HEK293T (cell line): Measurements from ENCODE around the gene RPRD2.

Experiments
- CTCF ChIA-PET: fragments of 350-600 bp; formaldehyde crosslinking; extraction: SDS; loops from one replicate; lab custom pipeline; 2021; ENCODE audit warnings: antibody characterized with exemption, inconsistent platforms; lab: Yijun Ruan, JAX
- POLR2A ChIA-PET: fragments of 350-600 bp; formaldehyde crosslinking; extraction: SDS; loops from one replicate; lab custom pipeline; 2020; ENCODE audit warnings: antibody characterized with exemption, inconsistent platforms; lab: Yijun Ruan, JAX
- DNase-seq: peaks from one replicate; pipeline ENCODE4 v3.0.0; 2012; ENCODE audit warnings: mixed read lengths; ENCODE audit errors: extremely low spot score
- ARNT ChIP-seq: fragments of 450-650 bp; IDR thresholded peaks from 2 replicates; pipeline ENCODE4 v1.6.1; 2017; ENCODE audit warnings: mild to moderate bottlenecking
- BHLHE40 ChIP-seq: fragments of 450-650 bp; IDR thresholded peaks from 2 replicates; pipeline ENCODE4 v1.6.1; 2016; ENCODE audit warnings: mild to moderate bottlenecking, moderate library complexity, borderline replicate concordance
- CTBP1 ChIP-seq: fragments of 450-650 bp; IDR thresholded peaks from 2 replicates; pipeline ENCODE4 v1.6.1; 2016; ENCODE audit warnings: borderline replicate concordance
- ELF4 ChIP-seq: fragments of 450-650 bp; IDR thresholded peaks from 2 replicates; pipeline ENCODE4 v1.6.1; 2017; ENCODE audit warnings: antibody characterized with exemption
- FOXA1 ChIP-seq: fragments of 450-650 bp; IDR thresholded peaks from 2 replicates; pipeline ENCODE4 v1.6.1; 2016; ENCODE audit warnings: mild to moderate bottlenecking
- FOXK2 ChIP-seq: fragments of 450-650 bp; IDR thresholded peaks from 2 replicates; pipeline ENCODE4 v1.6.1; 2016; ENCODE audit warnings: mild to moderate bottlenecking
- FOXM1 ChIP-seq: fragments of 450-650 bp; IDR thresholded peaks from 2 replicates; pipeline ENCODE4 v1.6.1; 2017; ENCODE audit warnings: mild to moderate bottlenecking, borderline replicate concordance
- HDGF ChIP-seq: fragments of 450-650 bp; IDR thresholded peaks from 2 replicates; pipeline ENCODE4 v1.6.1; 2017; ENCODE audit warnings: antibody characterized with exemption, borderline replicate concordance
- L3MBTL2 ChIP-seq: fragments of 450-650 bp; conservative IDR thresholded peaks from 2 replicates; pipeline ENCODE4 v1.6.1; 2016; ENCODE audit warnings: mild to moderate bottlenecking
- LEF1 ChIP-seq: fragments of 450-650 bp; IDR thresholded peaks from 2 replicates; pipeline ENCODE4 v1.6.1; 2017; ENCODE audit warnings: mild to moderate bottlenecking, borderline replicate concordance
- NFRKB ChIP-seq: fragments of 450-650 bp; IDR thresholded peaks from 2 replicates; pipeline ENCODE4 v1.6.1; 2016; ENCODE audit warnings: mild to moderate bottlenecking, moderate library complexity
- PKNOX1 ChIP-seq: fragments of 450-650 bp; IDR thresholded peaks from 2 replicates; pipeline ENCODE4 v1.6.1; 2016
- SP1 ChIP-seq: fragments of 450-650 bp; IDR thresholded peaks from 2 replicates; pipeline ENCODE4 v1.6.1; 2017
- SUZ12 ChIP-seq: fragments of 450-650 bp; IDR thresholded peaks from 2 replicates; pipeline ENCODE4 v1.6.1; 2016; ENCODE audit warnings: mild to moderate bottlenecking
- TARDBP ChIP-seq: fragments of 450-650 bp; IDR thresholded peaks from 2 replicates; pipeline ENCODE4 v1.6.1; 2016
- ZNF384 ChIP-seq: fragments of 450-650 bp; IDR thresholded peaks from 2 replicates; pipeline ENCODE4 v1.6.1; 2016

Gene RPRD2

GRCh38 chr1:150346316-150346715 is 17.6 kb upstream of the RPRD2 start:
- TF ChIP-seq FOXM1, result no peak
- CTCF ChIA-PET, result no interaction called here
- no peak for DNase-seq
- POLR2A ChIA-PET, result interaction anchor here (1.4 kb wide), 1 partner anchor 17 kb away, joined by 5 read pairs; the partner anchor contains the start of gene RPRD2

DNA sequence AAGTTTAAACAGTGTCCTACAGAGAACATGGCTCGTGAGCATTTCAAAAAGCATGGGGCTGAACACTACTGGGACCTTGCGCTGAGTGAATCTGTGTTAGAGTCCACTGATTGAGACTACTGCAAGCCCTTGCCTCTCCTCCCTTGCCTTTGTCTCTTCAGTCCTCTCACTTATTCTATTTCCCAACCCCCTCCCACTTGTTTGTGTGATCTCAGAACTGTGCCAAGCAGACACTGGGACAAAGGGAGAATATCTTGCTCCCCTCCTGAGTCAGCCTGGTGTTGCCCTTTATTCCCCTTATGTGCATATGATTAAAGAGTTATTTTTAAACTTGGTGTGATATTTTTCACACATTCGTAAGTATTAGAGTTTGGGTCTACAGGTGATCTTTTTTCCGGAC is 11.1 kb upstream of the RPRD2 start:
- no peak for DNase-seq
- TF ChIP-seq SP1, result no peak
- no peak for TF ChIP-seq BHLHE40
- TF ChIP-seq NFRKB, result no peak
- no peak for TF ChIP-seq PKNOX1
- no peak for TF ChIP-seq ELF4
- TF ChIP-seq FOXA1, result no peak
- no peak for TF ChIP-seq HDGF
- TF ChIP-seq FOXK2, result no peak
- no peak for TF ChIP-seq LEF1
- TF ChIP-seq CTBP1, result no peak
- no peak for TF ChIP-seq FOXM1
- TF ChIP-seq L3MBTL2, result no peak
- TF ChIP-seq TARDBP, result no peak
- ChIA-PET POLR2A (no interaction called here), CTCF (no interaction called here)

DNA sequence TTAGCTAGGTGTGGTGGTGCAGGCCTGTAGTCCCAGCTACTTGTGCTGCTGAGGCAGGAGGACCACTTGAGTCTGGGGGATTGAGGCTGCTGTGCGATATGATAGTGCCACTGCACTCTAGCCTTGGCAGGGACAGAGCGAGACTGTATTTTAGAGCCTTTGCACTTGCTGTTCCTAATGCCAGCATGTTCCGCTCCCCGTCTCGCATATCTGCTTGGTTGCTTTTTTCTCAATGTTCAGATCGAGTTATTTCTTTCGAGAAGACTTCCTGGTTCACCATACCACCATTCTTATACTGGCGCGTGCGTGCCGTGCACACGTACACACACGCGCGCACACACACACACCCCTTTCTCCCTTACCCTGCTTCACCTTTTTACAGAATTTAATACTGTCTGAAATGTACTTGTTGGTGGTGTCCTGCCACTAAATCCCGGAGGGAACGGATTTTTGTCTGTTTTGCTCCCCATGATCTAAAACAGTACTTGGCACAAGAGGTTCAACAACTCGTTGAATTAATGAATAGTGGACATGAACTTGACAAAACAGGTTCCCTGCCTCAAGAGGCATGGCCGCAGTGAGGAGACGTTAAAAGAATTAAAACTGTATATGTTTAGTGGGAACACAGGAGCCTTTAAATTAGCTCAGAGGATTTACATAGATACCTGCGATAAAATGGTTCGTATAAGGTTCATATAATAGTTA is 1.1 kb upstream of the RPRD2 start:
- POLR2A ChIA-PET, result interaction anchor here (0.7 to 1.9 kb wide), 12 partner anchors 12 to 326 kb away, joined by 3 to 9 read pairs (median 4); partner anchors contain the start of gene PRPF3
- no peak for TF ChIP-seq FOXA1
- TF ChIP-seq FOXM1, result 0 out of 2 replicates have a peak, but pooled peaks have one; percentile 8
- CTCF ChIA-PET, result no interaction called here
- DNase-seq, result no peak

GRCh38 chr1:150364231-150365003 is 470 bp downstream of the RPRD2 start:
- CTCF ChIA-PET, result no interaction called here
- TF ChIP-seq NFRKB (0 out of 2 replicates have a peak, but pooled peaks have one; percentile 9), CTBP1 (no peak)
- POLR2A ChIA-PET, result interaction anchor here (0.8 to 2.1 kb wide), 38 partner anchors 9 to 355 kb away, joined by 3 to 14 read pairs (median 4); partner anchors contain the start of genes C1orf54, CA14, FALEC and MCL1
- DNase-seq, result peak; percentile 70

- no peak for DNase-seq
- POLR2A ChIA-PET, result interaction anchor here (0.8 to 1.1 kb wide), 2 partner anchors 58 to 214 kb away, joined by 3 read pairs; partner anchors contain the start of gene MCL1
- no peak for TF ChIP-seq ELF4
- TF ChIP-seq CTBP1, result 0 out of 2 replicates have a peak, but pooled peaks have one; percentile 25
- CTCF ChIA-PET, result no interaction called here
These were observed 2.0 kb downstream of the RPRD2 start for GRCh38 chr1:150365941-150366340.

DNA sequence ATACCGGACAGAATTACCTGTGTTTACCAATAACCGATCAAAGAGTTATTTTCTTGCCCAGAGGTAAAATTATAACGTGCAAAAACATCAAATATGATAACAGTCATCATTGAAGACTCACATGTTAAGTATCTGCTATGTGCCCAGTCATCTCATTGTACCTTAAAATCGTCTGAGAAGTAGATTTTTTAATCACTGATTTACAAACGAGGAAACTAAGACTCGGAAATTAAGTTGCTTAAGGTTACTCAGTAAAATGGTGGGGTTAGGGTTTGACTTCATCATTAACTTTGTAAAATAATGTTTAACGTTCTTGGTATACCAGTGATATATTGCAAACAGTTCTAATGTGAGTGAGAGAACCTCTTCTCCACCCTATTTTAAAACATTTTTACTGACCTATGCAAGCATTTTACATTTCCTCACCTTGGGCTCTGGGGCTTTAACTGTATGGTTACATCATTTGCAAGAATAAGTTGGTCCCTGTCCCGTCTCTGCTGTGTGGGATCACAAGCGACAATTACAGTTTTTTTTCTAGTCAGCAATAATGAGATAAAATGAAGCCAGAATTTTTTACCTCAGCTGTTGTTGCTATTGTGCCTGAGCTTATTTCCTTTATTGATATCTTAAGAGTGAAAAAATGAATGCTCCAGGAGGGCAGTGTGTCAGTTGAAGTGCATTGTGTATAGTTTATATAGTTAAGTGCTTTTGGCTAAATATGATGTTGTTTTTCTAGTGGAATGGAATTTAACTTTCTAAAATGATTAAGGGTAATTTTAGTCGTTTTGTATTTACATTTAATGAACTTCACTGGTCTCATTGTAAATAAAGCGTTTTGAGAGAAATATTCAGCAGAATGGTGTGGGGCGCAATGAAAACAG is 2.7 kb downstream of the RPRD2 start:
- ChIA-PET CTCF (no interaction called here), POLR2A (no interaction called here)
- DNase-seq, result no peak
- TF ChIP-seq TARDBP, result no peak
- TF ChIP-seq BHLHE40, result no peak
- no peak for TF ChIP-seq SUZ12

DNA sequence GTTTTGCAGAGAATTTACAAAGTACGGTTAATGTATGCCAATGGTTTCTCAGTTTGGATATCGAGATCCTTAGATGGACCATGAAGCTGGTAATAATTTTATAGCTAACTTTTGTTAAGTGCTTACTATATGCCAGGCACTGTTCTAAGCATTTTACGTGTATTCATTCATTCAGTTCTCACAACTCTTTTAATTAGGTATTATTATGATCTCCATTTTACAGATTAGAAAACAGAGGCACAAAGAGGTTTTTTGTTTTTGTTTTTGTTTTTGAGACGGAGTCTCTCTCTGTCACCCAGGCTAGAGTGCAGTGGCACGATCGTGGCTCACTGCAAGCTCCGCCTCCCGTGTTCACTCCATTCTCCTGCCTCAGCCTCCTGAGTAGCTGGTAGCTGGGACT is 7.2 kb downstream of the RPRD2 start:
- no peak for DNase-seq
- TF ChIP-seq FOXM1 (no peak), HDGF (no peak), ARNT (no peak), FOXK2 (no peak), TARDBP (no peak), ZNF384 (no peak), FOXA1 (no peak), CTBP1 (no peak), ELF4 (no peak), SP1 (no peak), SUZ12 (no peak), L3MBTL2 (no peak), PKNOX1 (no peak), LEF1 (no peak)
- POLR2A ChIA-PET, result no interaction called here
- CTCF ChIA-PET, result interaction anchor here (0.6 to 1.0 kb wide), 2 partner anchors 116 to 199 kb away, joined by 3 read pairs; no protein-coding TSS in a partner anchor
